Pancreas (tissue), 10 donors: ENCODE results near the gene EPN2. TPM values are rescaled to one million over a fixed set of nuclear protein-coding genes. Genes with fewer than 3 reads are reported as not detected.
A peak's percentile ranks its signal among the peaks of the same experiment; 100 is the strongest.

ENCODE experiments used
- ATAC-seq, 4 donors: fragments of 200-7000 bp; cut with Tn5 transposase; one replicate each; pipeline versions ENCODE4 v1.8.0 to v1.9.1; 2020; ENCODE audit warnings: mild to moderate bottlenecking in 4 of 4, moderate library complexity in 4 of 4
- DNase-seq, 6 donors: peaks; one replicate each; pipeline ENCODE4 v3.0.0-alpha.2; 2020
- FAIRE-seq: peaks from 2 replicates; lab custom pipeline; 2012; peaks lifted over from hg19 to GRCh38; lab: Jason Lieb, UNC
- H3K27ac ChIP-seq, 4 donors: fragments of 200-600 bp; sonication (generic); 1 replicate in 3 of 4; 2 replicates in 1 of 4; pipeline versions ENCODE4 v1.5.0 to v1.8.0; 2020
- H3K27me3 ChIP-seq, 4 donors: fragments of 200-600 bp; one replicate each; pipeline ENCODE4 v1.8.0; 2021
- H3K36me3 ChIP-seq, 3 donors: fragments of 200-600 bp; sonication (generic) in 1 of 3; one replicate each; pipeline versions ENCODE4 v1.5.0 to v1.8.0; 2020 to 2021
- H3K4me1 ChIP-seq, 3 donors: fragments of 200-600 bp; one replicate each; pipeline ENCODE4 v1.8.0; 2021
- H3K4me3 ChIP-seq, 4 donors: fragments of 200-600 bp; sonication (generic) in 2 of 4; one replicate each; pipeline versions ENCODE4 v1.5.0 to v1.8.0; 2020 to 2021
- H3K9me3 ChIP-seq, 4 donors: fragments of 200-600 bp; one replicate each; pipeline ENCODE4 v1.8.0; 2021
- CTCF ChIP-seq, 4 donors: fragments of 200-600 bp; sonication (generic) in 3 of 4; IDR thresholded peaks; one replicate each; pipeline versions ENCODE4 v1.5.0 to v1.8.0; 2021; ENCODE audit warnings: antibody characterized with exemption in 4 of 4
- WGBS, 2 donors: extraction: QIAGEN DNeasy Blood & Tissue Kit; methylation state at CpG; one replicate each; pipeline ENCODE4 v1.1.7; 2013; 5-methylcytosine and 5-hydroxymethylcytosine counted together
- intact Hi-C, 3 donors: fragments of 100-400 bp; cut with DNase I; formaldehyde crosslinking; loops; one replicate each; pipeline versions ENCODE4 v1.11.1 to v1.14.2; 2022
- polyA plus RNA-seq, 2 donors: library from polyadenylated mRNA; stranded (reverse); fragments of 200-250 nt; gene quantifications; one replicate each; pipeline ENCODE4 v1.2.3, GENCODE V29; 2013
- total RNA-seq, 6 donors: library from RNA; stranded (reverse); fragmentation: NEBNext Ultra II Directional in 4 of 6; extraction: Animal tissue kit (Norgen Biotek cat#: 25700) in 4 of 6; gene quantifications; one replicate each; pipeline versions ENCODE4 v1.2.1 to v1.2.4, GENCODE V29; 2021 to 2023
- donor health status: healthy with polysubstance abuse.
- donor health status: DM: no; HTN: no; CAD: no; lungs with moderate emphysema.
- donor health status: DM: no; HTN: no; CAD: no.
- donor health status: control.
- donor health status: control.
- donor health status: Bipolar disorder and iron deficiency.
- donor health status: DM: yes; HTN: yes; CAD: no.
- donor health status: DM: no; HTN: no; CAD: no.
- donor health status: DM: no; HTN: no; CAD: no.
- donor health status: DM: yes; HTN: yes; CAD: no.

The EPN2 gene
- total and polyA plus RNA-seq, 8 donors: 13.4 to 29.4 (median 15.7) TPM

DNA sequence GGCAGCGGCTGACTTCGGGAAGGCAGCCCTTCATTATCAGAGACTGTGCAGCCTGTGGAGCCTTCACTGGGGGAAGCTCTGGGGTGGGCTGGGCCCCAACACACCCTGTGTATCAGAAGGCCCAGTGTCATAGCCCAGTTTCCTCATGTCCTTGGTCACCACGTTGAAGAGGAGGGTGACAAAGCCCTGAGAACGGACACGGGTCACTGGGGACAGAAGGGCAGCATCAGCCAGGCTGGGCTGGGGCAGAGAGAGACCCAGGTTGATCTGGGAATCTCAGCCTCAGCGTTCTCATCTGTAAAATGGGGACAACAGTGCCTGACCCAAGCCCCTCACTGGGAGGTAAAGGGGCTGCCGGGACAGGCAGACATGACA is 106.1 kb downstream of the EPN2 start:
- Histone ChIP-seq H3K4me1 (no peaks in the 10 kb centered on the region), H3K36me3 (no peaks in the 10 kb centered on the region), H3K27me3 (no peaks in the 10 kb centered on the region), H3K9me3 (no peaks in the 10 kb centered on the region), H3K4me3 (no peak overlapping the region), H3K27ac (no peak overlapping the region)
- no peak for TF ChIP-seq CTCF (IDR thresholded peaks at IDR 0.05)
- ATAC-seq (no peak), FAIRE-seq (no peak), DNase-seq (peak in 1 of 6 donors; percentile 35)
- 83 to 84% methylated on average over 7 of the region's 7 CpGs for WGBS, 2 donors
- intact Hi-C loops: no loop called here

DNA sequence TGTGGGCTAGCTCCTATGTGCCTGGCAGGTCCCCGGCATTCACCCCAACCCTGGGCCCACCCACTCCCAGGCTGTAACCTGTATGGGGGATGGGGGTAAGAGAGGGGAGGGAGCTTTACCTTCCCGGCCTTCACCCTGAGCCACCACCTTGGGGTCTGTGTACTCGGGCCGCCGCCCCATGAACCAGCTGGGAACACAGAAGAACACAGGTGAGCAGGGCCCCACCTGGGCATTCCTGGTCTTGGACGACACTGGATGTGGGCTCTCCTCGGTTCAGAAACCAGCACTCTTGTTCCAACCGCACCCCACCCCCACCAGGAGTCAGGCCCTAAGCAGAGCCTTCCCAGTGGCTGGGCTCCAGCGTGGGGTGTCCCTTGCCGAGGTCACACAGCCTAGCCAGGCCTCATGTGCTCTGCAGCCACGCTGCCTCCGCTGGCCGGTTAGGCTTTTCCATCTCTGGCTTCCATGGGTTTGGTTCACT is 106.5 kb downstream of the EPN2 start:
- DNase-seq (peak in 1 of 6 donors; percentile 50), ATAC-seq (no peak), FAIRE-seq (no peak)
- no peak overlapping the region for H3K4me3 ChIP-seq
- TF ChIP-seq CTCF (IDR thresholded peaks at IDR 0.05): no peak
- intact Hi-C loops: no loop called here
- no peaks in the 10 kb centered on the region for H3K36me3 ChIP-seq
- H3K9me3 ChIP-seq: no peaks in the 10 kb centered on the region
- H3K27ac ChIP-seq: no peak overlapping the region
- 90 to 94% methylated on average over 9 to 13 of the region's 13 CpGs for WGBS, 2 donors
- no peaks in the 10 kb centered on the region for H3K27me3 ChIP-seq
- no peaks in the 10 kb centered on the region for H3K4me1 ChIP-seq

DNA sequence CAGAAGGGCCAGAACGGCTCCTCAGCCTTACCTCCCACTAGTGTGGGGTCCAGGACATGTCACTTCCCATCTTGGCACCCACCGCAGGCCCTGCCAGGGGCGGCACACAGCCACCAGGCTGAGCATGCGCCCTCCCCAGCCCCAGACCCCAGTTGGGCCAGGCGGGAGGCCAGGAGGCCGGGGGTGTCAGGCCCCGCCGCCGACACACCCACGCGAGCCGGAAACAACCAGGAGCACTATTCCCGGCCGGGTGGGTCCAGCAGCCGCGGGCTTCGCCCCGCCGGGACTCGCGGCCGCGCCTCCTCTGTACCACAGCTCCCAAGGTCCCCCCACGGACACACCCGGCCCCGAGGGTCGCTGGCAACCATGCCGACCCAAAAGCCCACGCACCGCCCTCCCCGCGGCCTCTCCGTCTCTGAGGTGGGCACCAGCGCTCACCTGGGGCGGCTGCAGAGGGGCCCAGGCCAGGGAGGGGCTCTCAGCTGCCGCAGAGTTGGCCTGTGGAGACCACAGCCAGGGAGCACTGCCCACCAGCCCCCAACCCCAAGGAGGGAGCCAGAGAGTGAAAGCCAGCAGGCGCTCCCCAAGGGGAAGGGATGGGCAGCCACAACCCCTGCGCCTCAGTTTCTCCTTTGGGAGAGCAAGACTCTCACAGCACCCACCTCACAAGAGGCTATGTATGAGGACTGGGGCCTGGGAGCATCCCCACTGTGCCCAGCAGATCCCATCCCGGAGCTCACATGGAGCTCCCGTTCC is 107.3 kb downstream of the EPN2 start:
- Histone ChIP-seq H3K27me3 (no peaks in the 10 kb centered on the region), H3K27ac (no peak overlapping the region), H3K4me3 (no peak overlapping the region), H3K36me3 (no peaks in the 10 kb centered on the region), H3K4me1 (no peaks in the 10 kb centered on the region), H3K9me3 (no peaks in the 10 kb centered on the region)
- DNase-seq (peak in 1 of 6 donors; percentile 49), ATAC-seq (no peak), FAIRE-seq (no peak)
- intact Hi-C loops: no loop called here
- no peak for TF ChIP-seq CTCF (IDR thresholded peaks at IDR 0.05)
- 89 to 91% methylated on average over 32 to 40 of the region's 40 CpGs for WGBS, 2 donors

DNA sequence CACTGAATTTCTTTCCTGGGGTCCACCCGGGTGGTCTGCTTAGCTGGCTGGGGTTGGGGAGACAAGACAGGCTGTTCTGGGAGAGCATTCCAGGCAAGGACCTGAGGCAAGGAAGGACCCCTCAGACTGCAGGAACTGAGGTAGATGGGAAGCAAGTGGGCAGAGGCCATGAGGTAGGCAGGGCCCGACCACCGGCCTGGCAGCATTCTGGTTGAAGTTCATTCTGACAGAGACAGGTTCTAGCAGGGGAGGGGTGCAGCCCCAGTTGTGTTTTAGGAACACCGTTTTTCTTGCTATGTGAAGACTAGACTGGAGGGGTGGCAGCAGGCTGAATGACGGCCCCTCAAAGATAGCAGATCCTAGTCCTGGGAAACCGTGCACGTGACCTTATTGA is 107.9 kb downstream of the EPN2 start:
- Histone ChIP-seq H3K4me1 (no peaks in the 10 kb centered on the region), H3K4me3 (no peak overlapping the region), H3K27ac (no peak overlapping the region), H3K27me3 (no peaks in the 10 kb centered on the region), H3K9me3 (no peaks in the 10 kb centered on the region), H3K36me3 (no peaks in the 10 kb centered on the region)
- ATAC-seq (no peak), FAIRE-seq (no peak), DNase-seq (peak in 1 of 6 donors; percentile 47)
- TF ChIP-seq CTCF (IDR thresholded peaks at IDR 0.05): no peak
- intact Hi-C loops: no loop called here
- 67 to 73% methylated on average over 7 of the region's 7 CpGs for WGBS, 2 donors
